Nephron progenitor cell (in vitro differentiated cells): ENCODE results near the gene ANKRD13D.

Source experiments
- DNase-seq: peaks from one replicate; pipeline ENCODE4 v3.0.0; 2021
- H3K27ac Mint-ChIP-seq: 2 replicates; pipeline ENCODE4 v1.8.0; 2021; ENCODE audit warnings: mild to moderate bottlenecking, moderate library complexity, mixed read lengths
- H3K27me3 Mint-ChIP-seq: 2 replicates; pipeline ENCODE4 v1.8.0; 2021; ENCODE audit warnings: mild to moderate bottlenecking, low read depth, mixed read lengths; ENCODE audit not compliant: poor library complexity
- H3K36me3 Mint-ChIP-seq: 2 replicates; pipeline ENCODE4 v1.8.0; 2021; ENCODE audit warnings: low read depth, mixed read lengths
- H3K4me1 Mint-ChIP-seq: 2 replicates; pipeline ENCODE4 v1.8.0; 2021; ENCODE audit warnings: mixed read lengths
- H3K4me3 Mint-ChIP-seq: 2 replicates; pipeline ENCODE4 v1.8.0; 2021; ENCODE audit warnings: mild to moderate bottlenecking, moderate library complexity, mixed read lengths
- H3K9me3 Mint-ChIP-seq: 2 replicates; pipeline ENCODE4 v1.8.0; 2021; ENCODE audit warnings: mild to moderate bottlenecking, moderate library complexity, mixed read lengths
- TF ChIP-seq, protein P1 (sequence below): fragments of 200-600 bp; sonication (generic); IDR thresholded peaks from 2 replicates; pipeline ENCODE4 v1.5.0; 2021; ENCODE audit warnings: antibody characterized with exemption

The ANKRD13D gene

DNA sequence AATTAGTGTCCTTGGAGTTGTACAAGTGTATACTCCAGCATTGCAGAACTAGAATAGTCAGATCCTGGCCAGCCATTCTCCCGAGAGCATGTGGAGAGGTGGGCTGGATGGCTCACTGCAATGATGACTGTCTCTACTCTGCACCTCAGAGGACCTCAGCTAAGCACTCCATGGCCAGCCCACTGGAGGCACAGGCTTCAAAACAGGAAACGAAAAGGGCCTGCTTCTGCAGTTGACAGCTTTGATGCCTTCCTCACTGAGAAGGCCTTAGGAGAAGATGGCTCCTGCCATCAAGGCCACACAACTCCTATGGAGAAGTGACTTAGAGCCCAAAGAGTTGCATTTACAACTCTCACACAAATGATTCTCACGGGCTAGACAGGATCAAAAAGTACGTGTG is 55.2 kb downstream of the ANKRD13D start:
- no peak overlapping the region for H3K4me3 Mint-ChIP-seq
- TF ChIP-seq, protein P1, sequence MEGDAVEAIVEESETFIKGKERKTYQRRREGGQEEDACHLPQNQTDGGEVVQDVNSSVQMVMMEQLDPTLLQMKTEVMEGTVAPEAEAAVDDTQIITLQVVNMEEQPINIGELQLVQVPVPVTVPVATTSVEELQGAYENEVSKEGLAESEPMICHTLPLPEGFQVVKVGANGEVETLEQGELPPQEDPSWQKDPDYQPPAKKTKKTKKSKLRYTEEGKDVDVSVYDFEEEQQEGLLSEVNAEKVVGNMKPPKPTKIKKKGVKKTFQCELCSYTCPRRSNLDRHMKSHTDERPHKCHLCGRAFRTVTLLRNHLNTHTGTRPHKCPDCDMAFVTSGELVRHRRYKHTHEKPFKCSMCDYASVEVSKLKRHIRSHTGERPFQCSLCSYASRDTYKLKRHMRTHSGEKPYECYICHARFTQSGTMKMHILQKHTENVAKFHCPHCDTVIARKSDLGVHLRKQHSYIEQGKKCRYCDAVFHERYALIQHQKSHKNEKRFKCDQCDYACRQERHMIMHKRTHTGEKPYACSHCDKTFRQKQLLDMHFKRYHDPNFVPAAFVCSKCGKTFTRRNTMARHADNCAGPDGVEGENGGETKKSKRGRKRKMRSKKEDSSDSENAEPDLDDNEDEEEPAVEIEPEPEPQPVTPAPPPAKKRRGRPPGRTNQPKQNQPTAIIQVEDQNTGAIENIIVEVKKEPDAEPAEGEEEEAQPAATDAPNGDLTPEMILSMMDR: no peak
- peaks cover 5% of the 10 kb centered on the region for H3K27me3 Mint-ChIP-seq
- peaks cover 17% of the 10 kb centered on the region for H3K4me1 Mint-ChIP-seq
- H3K36me3 Mint-ChIP-seq: no peaks in the 10 kb centered on the region
- peaks cover 13% of the 10 kb centered on the region for H3K9me3 Mint-ChIP-seq
- H3K27ac Mint-ChIP-seq: peak overlapping the region; percentile 13
- DNase-seq: no peak

DNA sequence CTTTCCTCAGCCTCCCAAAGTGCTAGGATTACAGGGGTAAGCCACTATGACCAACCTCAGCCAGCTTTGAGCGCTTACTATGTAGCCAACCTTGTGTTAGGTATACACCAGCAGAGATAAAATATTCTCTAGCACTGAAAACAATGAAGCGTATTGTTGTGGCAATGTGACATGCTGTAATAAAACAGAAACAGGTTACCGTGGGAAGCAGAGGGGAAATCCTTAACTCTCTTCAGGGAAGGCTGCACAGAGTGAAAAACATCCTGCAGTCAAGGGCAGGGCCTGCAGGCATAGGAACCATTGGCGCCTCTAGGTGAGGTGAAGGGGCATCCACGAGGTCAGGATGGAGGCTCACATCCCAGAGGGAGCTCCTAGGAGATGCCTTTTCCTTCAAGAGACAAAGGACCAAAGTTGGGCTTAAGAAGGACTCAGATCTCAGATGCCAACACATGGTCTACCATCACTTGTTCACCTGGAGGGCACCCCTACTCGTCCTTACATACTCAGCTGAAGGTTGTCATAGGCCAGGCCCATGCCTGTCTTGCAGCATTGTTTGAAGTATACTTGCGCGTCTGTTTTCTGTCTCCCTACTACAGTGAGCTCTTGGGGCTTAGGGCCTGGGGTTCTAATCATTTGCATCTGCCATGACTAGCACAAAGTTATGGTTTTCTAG is 56.3 kb downstream of the ANKRD13D start:
- no peak overlapping the region for H3K4me3 Mint-ChIP-seq
- peaks cover 24% of the 10 kb centered on the region for H3K4me1 Mint-ChIP-seq
- H3K27ac Mint-ChIP-seq: peak overlapping the region; percentile 44
- H3K9me3 Mint-ChIP-seq: peaks cover 12% of the 10 kb centered on the region
- peaks cover 6% of the 10 kb centered on the region for H3K27me3 Mint-ChIP-seq
- TF ChIP-seq, protein P1: no peak
- no peak for DNase-seq
- H3K36me3 Mint-ChIP-seq: no peaks in the 10 kb centered on the region

DNA sequence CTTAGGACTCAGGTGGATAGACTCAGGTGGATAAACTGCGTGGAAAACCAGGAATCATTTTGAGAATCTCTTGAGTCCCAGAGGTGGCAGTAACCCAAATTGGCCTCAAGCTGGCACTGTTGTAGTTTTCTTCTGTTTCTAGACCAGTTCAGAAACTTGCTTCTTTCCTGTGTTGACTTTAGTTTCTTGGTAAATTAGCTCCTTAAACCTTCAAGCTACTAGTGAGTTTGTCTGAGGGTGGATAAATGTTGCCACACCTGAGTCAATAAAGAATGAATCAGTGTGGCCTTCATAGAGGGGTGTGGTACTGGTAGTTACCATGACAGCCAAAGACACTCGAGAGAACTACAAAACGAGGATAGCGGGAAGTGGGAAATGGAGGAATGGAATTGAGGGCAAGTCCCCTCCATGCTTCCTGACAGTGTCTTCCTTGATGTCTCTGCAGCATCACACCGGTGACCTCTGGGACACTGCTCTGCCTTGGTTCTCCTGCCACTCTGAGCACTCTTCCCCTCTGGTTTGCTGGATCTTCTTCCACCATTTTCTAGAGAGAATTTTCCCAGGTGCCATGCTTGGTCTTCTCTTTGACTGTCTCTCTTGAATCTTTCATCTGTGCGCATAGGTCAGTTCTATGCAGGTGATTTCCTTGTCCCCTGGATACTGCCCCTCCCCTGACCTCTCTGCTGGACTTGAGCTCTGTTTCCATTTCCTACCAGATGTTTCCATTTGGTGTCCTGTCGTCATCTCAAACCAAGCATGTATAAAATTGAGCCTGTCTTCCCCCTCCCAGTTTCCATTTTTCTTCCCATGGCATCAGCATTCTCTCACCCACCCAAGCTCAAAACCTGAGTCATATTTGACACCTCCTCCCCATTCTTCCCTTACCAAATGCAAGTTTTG is 57.1 kb downstream of the ANKRD13D start:
- Mint-ChIP-seq H3K9me3 (peaks cover 12% of the 10 kb centered on the region), H3K4me1 (peaks cover 25% of the 10 kb centered on the region), H3K27me3 (peaks cover 9% of the 10 kb centered on the region), H3K36me3 (no peaks in the 10 kb centered on the region), H3K27ac (peak overlapping the region; percentile 44), H3K4me3 (no peak overlapping the region)
- TF ChIP-seq, protein P1: peak; percentile 74
- no peak for DNase-seq

DNA sequence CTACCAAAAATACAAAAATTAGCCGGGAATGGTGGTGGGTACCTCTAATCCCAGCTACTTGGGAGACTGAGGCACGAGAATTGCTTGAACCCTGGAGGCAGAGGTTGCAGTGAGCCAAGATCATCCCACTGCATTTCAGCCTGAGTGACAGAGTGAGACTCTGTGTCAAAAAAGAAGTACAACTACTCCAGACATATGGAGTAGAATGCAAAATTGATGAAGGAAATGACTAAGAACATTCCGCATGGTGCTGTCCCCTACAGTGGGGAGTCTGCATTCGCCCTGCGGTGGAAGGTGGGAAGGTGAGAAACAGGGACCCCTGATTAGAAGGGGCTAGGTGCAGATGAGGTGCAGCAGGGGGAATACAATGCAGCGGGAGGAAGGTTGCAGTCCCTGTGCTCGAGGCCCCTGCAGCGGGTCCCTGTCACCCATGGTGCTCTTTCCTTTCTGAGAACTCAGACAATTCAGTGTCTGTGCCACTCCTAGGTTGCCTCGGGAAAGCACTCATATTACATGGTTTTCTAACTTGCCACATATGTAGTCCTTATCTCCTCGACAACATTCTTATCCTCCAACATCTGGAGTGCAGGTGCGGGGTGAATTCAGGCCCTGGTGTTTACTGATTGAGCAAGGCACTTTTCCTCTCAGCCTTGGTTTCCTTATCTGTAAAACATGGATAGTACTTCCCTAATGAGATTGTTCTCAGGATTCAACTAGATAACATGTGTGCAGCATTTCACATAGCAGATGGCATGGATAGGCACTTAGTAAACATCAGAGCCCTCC is 59.1 kb downstream of the ANKRD13D start:
- Mint-ChIP-seq H3K27ac (peak overlapping the region; percentile 69), H3K4me1 (peaks cover 40% of the 10 kb centered on the region), H3K36me3 (no peaks in the 10 kb centered on the region), H3K9me3 (no peaks in the 10 kb centered on the region), H3K4me3 (peak overlapping the region; percentile 44), H3K27me3 (peaks cover 9% of the 10 kb centered on the region)
- TF ChIP-seq, protein P1: no peak
- no peak for DNase-seq

DNA sequence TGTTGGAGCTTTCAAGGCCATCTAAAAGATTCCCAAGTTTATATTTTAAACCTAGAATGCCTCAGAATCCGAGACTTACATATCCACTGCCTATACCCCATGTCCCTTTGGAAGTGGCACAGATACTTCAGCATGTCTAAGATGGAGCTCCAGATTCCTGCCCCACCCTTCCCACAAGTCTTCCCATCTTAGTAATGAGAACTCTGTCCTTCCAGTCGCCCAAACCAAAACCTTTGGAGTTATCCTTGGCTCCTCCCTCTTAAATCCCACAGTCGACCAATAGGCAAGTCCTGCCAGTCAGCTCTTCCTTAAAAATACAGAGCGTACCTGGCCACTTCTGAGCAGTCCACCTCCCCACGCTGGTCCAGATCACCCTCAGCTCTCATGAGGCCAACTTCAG is 59.9 kb downstream of the ANKRD13D start:
- Mint-ChIP-seq H3K4me3 (no peak overlapping the region), H3K36me3 (no peaks in the 10 kb centered on the region), H3K9me3 (no peaks in the 10 kb centered on the region), H3K27ac (no peak overlapping the region), H3K27me3 (peaks cover 9% of the 10 kb centered on the region), H3K4me1 (peaks cover 47% of the 10 kb centered on the region)
- TF ChIP-seq, protein P1: no peak
- DNase-seq: no peak
